Hepatocyte (in vitro differentiated cells): Measurements from ENCODE around the gene ZSCAN5B. TPM values are rescaled to one million over a fixed set of nuclear protein-coding genes. Genes with fewer than 3 reads are reported as not detected.

ENCODE experiments used
- DNase-seq: peaks from one replicate; pipeline ENCODE4 v3.0.0-alpha.2; 2016; ENCODE audit warnings: low spot score
- H2AFZ ChIP-seq: fragments of 200-600 bp; sonication (generic); 2 replicates; pipeline ENCODE4 v1.6.0; 2016; ENCODE audit warnings: antibody characterized with exemption, mild to moderate bottlenecking
- H3K27ac ChIP-seq: fragments of 200-600 bp; sonication (generic); 2 replicates; pipeline ENCODE4 v1.5.1; 2016; ENCODE audit warnings: mild to moderate bottlenecking
- H3K27me3 ChIP-seq: fragments of 200-600 bp; sonication (generic); 2 replicates; pipeline ENCODE4 v1.6.1; 2016
- H3K36me3 ChIP-seq: fragments of 200-600 bp; sonication (generic); replicated peaks from 2 replicates; pipeline ENCODE4 v1.5.1; 2016; ENCODE audit warnings: low read depth; ENCODE audit not compliant: insufficient read depth
- H3K4me1 ChIP-seq: fragments of 200-600 bp; sonication (generic); 2 replicates; pipeline ENCODE4 v1.5.1; 2016; ENCODE audit warnings: mild to moderate bottlenecking, moderate library complexity; ENCODE audit not compliant: insufficient read depth
- H3K4me2 ChIP-seq: fragments of 200-600 bp; sonication (generic); 2 replicates; pipeline ENCODE4 v1.6.0; 2016
- H3K4me3 ChIP-seq: fragments of 200-600 bp; sonication (generic); 2 replicates; pipeline ENCODE4 v1.5.1; 2016; ENCODE audit warnings: mild to moderate bottlenecking
- H3K79me2 ChIP-seq: fragments of 200-600 bp; sonication (generic); 2 replicates; pipeline ENCODE4 v1.6.0; 2017; ENCODE audit warnings: mild to moderate bottlenecking
- H3K9me2 ChIP-seq: fragments of 200-600 bp; sonication (generic); replicated peaks from 2 replicates; pipeline ENCODE4 v1.6.0; 2017; ENCODE audit warnings: mild to moderate bottlenecking; ENCODE audit not compliant: insufficient read depth
- H3K9me3 ChIP-seq: fragments of 200-600 bp; sonication (generic); 2 replicates; pipeline ENCODE4 v1.5.1; 2016; ENCODE audit warnings: low read depth, mild to moderate bottlenecking
- H4K20me1 ChIP-seq: fragments of 200-600 bp; sonication (generic); 2 replicates; pipeline ENCODE4 v1.6.0; 2016; ENCODE audit warnings: mild to moderate bottlenecking; ENCODE audit not compliant: insufficient read depth, poor library complexity, severe bottlenecking
- CTCF ChIP-seq: fragments of 200-600 bp; sonication (generic); IDR thresholded peaks from 2 replicates; pipeline ENCODE4 v1.5.1; 2016; ENCODE audit warnings: antibody characterized with exemption, mild to moderate bottlenecking; ENCODE audit not compliant: poor library complexity
- EZH2 ChIP-seq: fragments of 200-600 bp; sonication (generic); IDR thresholded peaks from 2 replicates; pipeline ENCODE4 v1.6.1; 2016; ENCODE audit warnings: antibody characterized with exemption, mild to moderate bottlenecking, borderline replicate concordance
- EZH2phosphoT487 ChIP-seq: fragments of 200-600 bp; sonication (generic); IDR thresholded peaks from one replicate; pipeline ENCODE4 v1.6.1; 2018; ENCODE audit warnings: antibody characterized with exemption, mild to moderate bottlenecking, low read depth, moderate library complexity; ENCODE audit not compliant: unreplicated experiment, severe bottlenecking
- WGBS: methylation state at CpG from one replicate; pipeline ENCODE4 v1.1.6; 2016; ENCODE audit warnings: low lambda C conversion rate; ENCODE audit errors: missing lambda C conversion rate; 5-methylcytosine and 5-hydroxymethylcytosine counted together
- polyA plus RNA-seq: library from polyadenylated mRNA; unstranded; fragments of >200 nt; fragmentation: Nextera tagmentation; extraction: Ambion mirVana; gene quantifications from 2 replicates; pipeline ENCODE4 v1.2.1, GENCODE V29; 2016
- total RNA-seq: library from RNA; depleted of rRNA; stranded (reverse); fragments of >200 nt; gene quantifications from 2 replicates; pipeline ENCODE4 v1.2.3, GENCODE V29; 2014

The ZSCAN5B gene
- total and polyA plus RNA-seq, 2 experiments from 2014 or later = not detected

- H3K79me2 ChIP-seq = peaks cover 41% of the 10 kb centered on the region
- H3K9me3 ChIP-seq = no peaks in the 10 kb centered on the region
- no peaks in the 10 kb centered on the region for H3K27me3 ChIP-seq
- peak; percentile 49 for DNase-seq
- no peaks in the 10 kb centered on the region for H4K20me1 ChIP-seq
- H3K4me3 ChIP-seq = peak overlapping the region; percentile 46
- no peaks in the 10 kb centered on the region for H3K9me2 ChIP-seq
- H3K27ac ChIP-seq = peak overlapping the region; percentile 68
- peak overlapping the region; percentile 45 for H2AFZ ChIP-seq
- 1% methylated on average over 15 of the region's 26 CpGs for WGBS
- H3K4me1 ChIP-seq = peaks cover 25% of the 10 kb centered on the region
- TF ChIP-seq EZH2phosphoT487 = no peak
- no peak for TF ChIP-seq CTCF
- TF ChIP-seq EZH2 = no peak
- peak overlapping the region; percentile 89 for H3K4me2 ChIP-seq
- H3K36me3 ChIP-seq = no peaks in the 10 kb centered on the region
Measured at GRCh38 chr19:56141417-56141993, 56.1 kb downstream of the ZSCAN5B start.

GRCh38 chr19:56140583-56141416, 56.8 kb downstream of the ZSCAN5B start, which contains the start of gene ZNF444:
ZNF444 (plus strand) TSS chr19:56141287; CDS start chr19:56146912, 5,625 bp downstream.
- no peaks in the 10 kb centered on the region for H3K9me3 ChIP-seq
- H4K20me1 ChIP-seq = no peaks in the 10 kb centered on the region
- no peaks in the 10 kb centered on the region for H3K36me3 ChIP-seq
- peaks cover 34% of the 10 kb centered on the region for H3K79me2 ChIP-seq
- H2AFZ ChIP-seq = peak within 1 kb of the TSS; percentile 52
- peak; percentile 99 for DNase-seq
- H3K4me3 ChIP-seq = peak within 1 kb of the TSS; percentile 46
- 2% methylated on average over 39 of the region's 56 CpGs for WGBS
- no peaks in the 10 kb centered on the region for H3K9me2 ChIP-seq
- H3K4me1 ChIP-seq = peaks cover 29% of the 10 kb centered on the region
- no peaks in the 10 kb centered on the region for H3K27me3 ChIP-seq
- peak within 1 kb of the TSS; percentile 68 for H3K27ac ChIP-seq
- H3K4me2 ChIP-seq = peak within 1 kb of the TSS; percentile 89
- no peak for TF ChIP-seq EZH2
- no peak for TF ChIP-seq CTCF
- no peak for TF ChIP-seq EZH2phosphoT487

GRCh38 chr19:56139847-56140582, 57.6 kb downstream of the ZSCAN5B start:
- DNase-seq = no peak
- 57% methylated on average over 16 of the region's 22 CpGs for WGBS
- H3K36me3 ChIP-seq = no peaks in the 10 kb centered on the region
- H3K79me2 ChIP-seq = peaks cover 26% of the 10 kb centered on the region
- H3K27me3 ChIP-seq = no peaks in the 10 kb centered on the region
- peak overlapping the region; percentile 52 for H2AFZ ChIP-seq
- H3K4me2 ChIP-seq = peak overlapping the region; percentile 79
- no peak for TF ChIP-seq EZH2phosphoT487
- no peak for TF ChIP-seq EZH2
- no peak for TF ChIP-seq CTCF
- no peak overlapping the region for H3K4me3 ChIP-seq
- no peaks in the 10 kb centered on the region for H4K20me1 ChIP-seq
- H3K9me3 ChIP-seq = no peaks in the 10 kb centered on the region
- peaks cover 29% of the 10 kb centered on the region for H3K4me1 ChIP-seq
- H3K27ac ChIP-seq = peak overlapping the region; percentile 68
- no peaks in the 10 kb centered on the region for H3K9me2 ChIP-seq

Other genes starting within 250 kb of the ZSCAN5B start
- gene NLRP8, start 250.0 kb downstream of the ZSCAN5B start, total RNA-seq = not detected in 2 replicates
- not detected in 2 replicates for gene NLRP8, start 250.0 kb downstream of the ZSCAN5B start, polyA plus RNA-seq
- not detected in 2 replicates for gene NLRP5, start 211.0 kb downstream of the ZSCAN5B start, total RNA-seq
- not detected in 2 replicates for gene NLRP5, start 211.0 kb downstream of the ZSCAN5B start, polyA plus RNA-seq
- gene ZNF787, start 76.5 kb downstream of the ZSCAN5B start, total RNA-seq = 14.5 and 23.5 TPM in 2 replicates
- gene ZNF787, start 76.5 kb downstream of the ZSCAN5B start, polyA plus RNA-seq = 24.9 and 27.2 TPM in 2 replicates
- gene ZNF444, start 56.5 kb downstream of the ZSCAN5B start, total RNA-seq = 38.3 and 46.6 TPM in 2 replicates
- gene ZNF444, start 56.5 kb downstream of the ZSCAN5B start, polyA plus RNA-seq = 60.2 and 74.3 TPM in 2 replicates
- not detected in 2 replicates for gene GALP, start 21.8 kb downstream of the ZSCAN5B start, total RNA-seq
- not detected in 2 replicates for gene GALP, start 21.8 kb downstream of the ZSCAN5B start, polyA plus RNA-seq
- gene ZSCAN5C, start 4.5 kb upstream of the ZSCAN5B start, total RNA-seq = not detected in 2 replicates
- not detected in 2 replicates for gene ZSCAN5C, start 4.5 kb upstream of the ZSCAN5B start, polyA plus RNA-seq
- gene EDDM13, start 75.0 kb upstream of the ZSCAN5B start, total RNA-seq = not detected in 2 replicates
- 1.3 TPM in 1 of 2 replicates, not detected in the other for gene EDDM13, start 75.0 kb upstream of the ZSCAN5B start, polyA plus RNA-seq
- gene ZSCAN5A, start 117.1 kb upstream of the ZSCAN5B start, total RNA-seq = 7.0 and 10.6 TPM in 2 replicates
- 4.9 and 7.3 TPM in 2 replicates for gene ZSCAN5A, start 117.1 kb upstream of the ZSCAN5B start, polyA plus RNA-seq
- 3.2 and 3.9 TPM in 2 replicates for gene ZNF582, start 195.8 kb upstream of the ZSCAN5B start, total RNA-seq
- gene ZNF582, start 195.8 kb upstream of the ZSCAN5B start, polyA plus RNA-seq = 4.5 and 5.6 TPM in 2 replicates
- gene ZNF583, start 206.5 kb upstream of the ZSCAN5B start, total RNA-seq = 9.7 and 11.8 TPM in 2 replicates
- gene ZNF583, start 206.5 kb upstream of the ZSCAN5B start, polyA plus RNA-seq = 4.8 and 7.4 TPM in 2 replicates